CD4-positive, CD25-positive, alpha-beta regulatory T cell (primary cell): ENCODE data around the gene VSTM4. TPM values are rescaled to one million over a fixed set of nuclear protein-coding genes. Genes with fewer than 3 reads are reported as not detected.

Experiments
- ATAC-seq, 2 donors: fragments of 150-1000 bp; cut with Tn5 transposase; one replicate each; pipeline ENCODE4 v1.10.0; 2021; ENCODE audit warnings: low read depth in 2 of 2, moderate number of reproducible peaks in 2 of 2, moderate library complexity in 1 of 2
- DNase-seq, 3 donors: peaks; one replicate each; pipeline versions ENCODE4 v3.0.0 to v3.0.0-alpha.2; 2012 to 2022; ENCODE audit warnings: mixed read lengths in 1 of 3
- H3K27ac ChIP-seq: one replicate; pipeline ENCODE4 v1.7.0; 2013; ENCODE audit warnings: mild to moderate bottlenecking, low read length; ENCODE audit not compliant: insufficient read depth, poor library complexity, severe bottlenecking
- H3K27me3 ChIP-seq: one replicate; pipeline ENCODE4 v1.7.0; 2013; ENCODE audit warnings: low read length; ENCODE audit not compliant: control insufficient read depth, insufficient read depth
- H3K36me3 ChIP-seq: one replicate; pipeline ENCODE4 v1.7.0; 2013; ENCODE audit warnings: mild to moderate bottlenecking, low read length, moderate library complexity; ENCODE audit not compliant: control insufficient read depth, insufficient read depth
- H3K4me1 ChIP-seq: 2 replicates; pipeline ENCODE4 v1.7.0; 2013; ENCODE audit warnings: mild to moderate bottlenecking, low read length; ENCODE audit not compliant: insufficient read depth, control insufficient read depth, poor library complexity, severe bottlenecking
- H3K4me3 ChIP-seq: one replicate; pipeline ENCODE4 v1.7.0; 2013; ENCODE audit warnings: low read depth, mild to moderate bottlenecking, low read length, moderate library complexity
- H3K9me3 ChIP-seq, 2 experiments: 1 replicate in 1 of 2; 2 replicates in 1 of 2; pipeline ENCODE4 v1.7.0; 2013; ENCODE audit warnings: low read length in 2 of 2, mild to moderate bottlenecking in 1 of 2, moderate library complexity in 1 of 2; ENCODE audit not compliant: control insufficient read depth in 2 of 2
- H3K27ac Mint-ChIP-seq, 3 donors: one replicate each; pipeline ENCODE4 v1.8.0; 2020 to 2022; ENCODE audit warnings: mild to moderate bottlenecking in 3 of 3, mixed read lengths in 3 of 3, moderate library complexity in 2 of 3
- H3K27me3 Mint-ChIP-seq: one replicate; pipeline ENCODE4 v1.8.0; 2022; ENCODE audit warnings: mild to moderate bottlenecking, mixed read lengths
- H3K36me3 Mint-ChIP-seq: one replicate; pipeline ENCODE4 v1.8.0; 2020; ENCODE audit warnings: mixed read lengths
- H3K4me1 Mint-ChIP-seq, 4 donors: one replicate each; pipeline ENCODE4 v1.8.0; 2020 to 2022; ENCODE audit warnings: mixed read lengths in 4 of 4, mild to moderate bottlenecking in 1 of 4
- H3K4me3 Mint-ChIP-seq, 4 donors: one replicate each; pipeline ENCODE4 v1.8.0; 2020 to 2022; ENCODE audit warnings: mild to moderate bottlenecking in 4 of 4, mixed read lengths in 4 of 4, moderate library complexity in 3 of 4
- H3K9me3 Mint-ChIP-seq, 7 donors: one replicate each; pipeline ENCODE4 v1.8.0; 2020 to 2022; ENCODE audit warnings: mixed read lengths in 7 of 7, mild to moderate bottlenecking in 3 of 7, moderate library complexity in 2 of 7
- polyA plus RNA-seq, 4 donors: library from polyadenylated mRNA; unstranded; fragments of 300-500 nt; fragmentation: Illumina TruSeq; gene quantifications; one replicate each; pipeline ENCODE4 v1.2.3, GENCODE V29; 2021
- total RNA-seq: library from RNA; stranded (reverse); gene quantifications from one replicate; pipeline ENCODE4 v1.2.3, GENCODE V29; 2022

VSTM4 gene
- total and polyA plus RNA-seq, 5 donors from 2014 or later, result 0.05 TPM; not detected in 4

DNA sequence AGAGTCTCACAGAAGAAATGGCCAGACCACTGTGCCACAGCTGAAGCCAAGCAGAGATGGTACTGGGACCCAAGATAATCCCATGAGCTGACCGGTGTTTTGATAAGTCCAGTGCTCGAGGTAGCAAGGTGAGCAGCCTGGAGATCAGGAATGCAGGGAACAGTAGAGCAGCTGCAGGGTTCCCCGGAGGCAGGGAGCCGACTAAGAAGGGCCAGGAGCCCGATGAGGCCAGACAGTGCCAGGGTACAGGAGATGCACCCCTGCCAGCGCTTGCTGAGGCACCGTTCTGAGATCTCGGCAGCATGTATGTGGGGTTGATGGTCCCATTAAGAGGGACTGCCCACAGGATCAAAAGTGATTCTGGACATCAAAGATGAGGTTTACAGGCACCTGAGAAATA is 47.1 kb downstream of the VSTM4 start:
- Histone ChIP-seq H3K9me3 (no peaks in the 10 kb centered on the region), H3K4me3 (no peak overlapping the region), H3K4me1 (no peaks in the 10 kb centered on the region), H3K27ac (no peak overlapping the region), H3K27me3 (peaks cover 3% of the 10 kb centered on the region), H3K36me3 (no peaks in the 10 kb centered on the region)
- no peak for ATAC-seq
- DNase-seq, result no peak
- H3K27ac Mint-ChIP-seq, result no peak overlapping the region
- H3K4me3 Mint-ChIP-seq, result no peak overlapping the region
- H3K4me1 Mint-ChIP-seq, result no peaks in the 10 kb centered on the region
- H3K27me3 Mint-ChIP-seq, result peaks cover 4% of the 10 kb centered on the region
- H3K36me3 Mint-ChIP-seq, result no peaks in the 10 kb centered on the region
- peaks cover 0 to 3% (median 1%) of the 10 kb centered on the region in 7 donors for H3K9me3 Mint-ChIP-seq

DNA sequence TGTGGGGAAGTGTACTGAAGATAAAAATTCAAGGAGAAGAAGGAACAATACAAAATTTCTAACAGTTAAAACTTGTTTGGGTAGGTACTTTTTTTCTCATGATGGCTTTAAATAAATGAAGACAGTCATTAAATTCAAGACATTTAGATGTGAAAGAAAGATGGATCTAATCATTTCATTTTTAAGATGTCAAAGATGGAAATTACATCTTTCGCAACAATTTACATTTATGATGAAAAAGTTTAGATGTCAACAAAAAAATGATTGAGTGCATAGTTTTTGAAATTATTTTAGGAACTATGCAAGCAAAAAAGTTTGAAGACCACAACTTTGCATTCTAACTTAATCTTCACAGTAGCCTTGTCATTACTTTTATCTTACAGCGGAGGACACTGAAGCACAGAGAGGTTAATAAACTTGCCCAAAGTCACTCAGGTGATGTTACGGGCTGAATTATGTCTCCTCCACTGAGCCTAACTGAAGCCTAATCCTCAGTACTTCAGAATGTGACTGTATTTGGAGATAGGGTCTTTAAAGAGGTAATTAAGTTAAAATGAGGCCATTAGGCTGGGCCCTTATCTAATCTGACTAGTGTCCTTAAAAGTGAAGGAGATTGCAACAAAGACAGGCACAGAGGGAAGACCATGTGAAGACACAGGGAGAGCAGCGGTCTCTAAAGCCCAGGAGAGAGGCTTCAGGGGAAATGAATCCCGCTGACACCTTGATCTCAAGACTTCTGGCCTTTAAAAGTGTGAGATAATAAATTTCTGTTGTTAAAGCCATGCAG is 48.2 kb downstream of the VSTM4 start:
- H3K9me3 ChIP-seq, result peaks cover 4 to 8% of the 10 kb centered on the region in 2 experiments
- no peak for DNase-seq
- peaks cover 0 to 9% (median 3%) of the 10 kb centered on the region in 7 donors for H3K9me3 Mint-ChIP-seq
- no peak overlapping the region for H3K4me3 ChIP-seq
- H3K27ac ChIP-seq, result no peak overlapping the region
- H3K4me1 ChIP-seq, result no peaks in the 10 kb centered on the region
- H3K4me3 Mint-ChIP-seq, result no peak overlapping the region
- H3K4me1 Mint-ChIP-seq, result no peaks in the 10 kb centered on the region
- H3K27me3 Mint-ChIP-seq, result peaks cover 4% of the 10 kb centered on the region
- no peaks in the 10 kb centered on the region for H3K36me3 Mint-ChIP-seq
- no peaks in the 10 kb centered on the region for H3K36me3 ChIP-seq
- H3K27ac Mint-ChIP-seq, result peak overlapping the region in 1 of 3 donors; percentile 18
- ATAC-seq, result no peak
- H3K27me3 ChIP-seq, result peaks cover 3% of the 10 kb centered on the region

DNA sequence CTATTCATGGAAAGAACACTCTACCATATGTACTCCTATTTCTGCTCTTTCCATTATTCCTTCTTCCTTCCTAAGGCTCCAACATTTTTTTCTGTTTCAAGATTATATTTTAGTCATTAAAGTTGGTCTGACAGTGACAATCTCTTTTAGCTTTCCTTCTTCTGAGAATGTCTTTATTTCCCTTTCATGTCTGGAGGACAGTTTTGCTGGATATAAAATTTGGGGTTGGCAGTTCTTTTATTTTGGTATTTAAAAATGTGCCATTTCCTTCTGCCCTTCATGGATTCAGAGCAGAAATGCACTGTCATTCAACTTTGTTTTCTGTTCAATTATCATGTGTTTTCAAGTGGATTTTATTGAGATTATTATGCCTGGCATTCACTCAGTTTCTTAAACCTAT is 53.1 kb downstream of the VSTM4 start:
- H3K4me3 ChIP-seq, result no peak overlapping the region
- H3K4me3 Mint-ChIP-seq, result no peak overlapping the region

DNA sequence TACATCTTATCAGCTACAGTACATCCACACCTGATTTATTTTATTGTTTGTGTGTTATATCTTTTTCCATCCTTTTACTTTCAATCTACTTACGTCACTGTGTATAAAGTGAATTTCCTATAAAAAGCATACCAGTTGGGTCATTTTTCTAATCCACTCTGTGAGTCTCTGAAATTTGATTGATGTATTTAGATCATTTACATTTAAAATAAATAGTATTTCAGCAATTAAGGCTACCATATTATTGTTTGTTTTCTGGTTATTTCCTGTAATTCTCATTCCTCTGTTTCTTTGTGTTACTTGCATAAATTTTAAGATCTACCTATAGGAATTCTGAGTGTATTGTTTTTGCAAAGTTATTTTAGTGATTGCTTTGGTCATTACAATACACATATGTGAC is 53.7 kb downstream of the VSTM4 start:
- Histone ChIP-seq H3K27me3 (peaks cover 3% of the 10 kb centered on the region), H3K4me1 (no peaks in the 10 kb centered on the region), H3K36me3 (no peaks in the 10 kb centered on the region), H3K4me3 (no peak overlapping the region), H3K9me3 (peaks cover 8 to 14% of the 10 kb centered on the region in 2 experiments), H3K27ac (no peak overlapping the region)
- ATAC-seq, result no peak
- Mint-ChIP-seq H3K36me3 (no peaks in the 10 kb centered on the region), H3K27me3 (peaks cover 12% of the 10 kb centered on the region), H3K27ac (no peak overlapping the region), H3K4me1 (no peaks in the 10 kb centered on the region), H3K9me3 (peaks cover 0 to 25% (median 6%) of the 10 kb centered on the region in 7 donors), H3K4me3 (no peak overlapping the region)
- DNase-seq, result no peak

More for the DNA sequence above, 53.1 kb downstream of the VSTM4 start:
- Mint-ChIP-seq H3K36me3 (no peaks in the 10 kb centered on the region), H3K9me3 (peaks cover 0 to 25% (median 4%) of the 10 kb centered on the region in 7 donors), H3K27me3 (peaks cover 12% of the 10 kb centered on the region), H3K27ac (no peak overlapping the region), H3K4me1 (no peaks in the 10 kb centered on the region)
- ATAC-seq, result no peak
- DNase-seq, result no peak
- Histone ChIP-seq H3K4me1 (no peaks in the 10 kb centered on the region), H3K27me3 (peaks cover 3% of the 10 kb centered on the region), H3K9me3 (peaks cover 8 to 14% of the 10 kb centered on the region in 2 experiments), H3K36me3 (no peaks in the 10 kb centered on the region), H3K27ac (no peak overlapping the region)

- ATAC-seq (no peak), DNase-seq (no peak)
- H3K27ac Mint-ChIP-seq, result no peak overlapping the region
- Histone ChIP-seq H3K36me3 (no peaks in the 10 kb centered on the region), H3K4me3 (no peak overlapping the region), H3K4me1 (no peaks in the 10 kb centered on the region), H3K9me3 (peaks cover 8 to 14% of the 10 kb centered on the region in 2 experiments), H3K27me3 (no peaks in the 10 kb centered on the region), H3K27ac (no peak overlapping the region)
- H3K4me1 Mint-ChIP-seq, result no peaks in the 10 kb centered on the region
- H3K9me3 Mint-ChIP-seq, result peaks cover 0 to 25% (median 7%) of the 10 kb centered on the region in 7 donors
- H3K36me3 Mint-ChIP-seq, result no peaks in the 10 kb centered on the region
- H3K27me3 Mint-ChIP-seq, result peaks cover 8% of the 10 kb centered on the region
- no peak overlapping the region for H3K4me3 Mint-ChIP-seq
Measured at GRCh38 chr10:49058463-49059255, 56.7 kb downstream of the VSTM4 start.

- Histone ChIP-seq H3K36me3 (no peaks in the 10 kb centered on the region), H3K4me3 (no peak overlapping the region), H3K9me3 (peaks cover 2 to 12% of the 10 kb centered on the region in 2 experiments), H3K27me3 (no peaks in the 10 kb centered on the region), H3K27ac (no peak overlapping the region), H3K4me1 (no peaks in the 10 kb centered on the region)
- H3K27ac Mint-ChIP-seq, result no peak overlapping the region
- no peak for DNase-seq
- no peaks in the 10 kb centered on the region for H3K36me3 Mint-ChIP-seq
- peaks cover 0 to 20% (median 7%) of the 10 kb centered on the region in 7 donors for H3K9me3 Mint-ChIP-seq
- H3K4me1 Mint-ChIP-seq, result no peaks in the 10 kb centered on the region
- no peak for ATAC-seq
- H3K27me3 Mint-ChIP-seq, result peaks cover 8% of the 10 kb centered on the region
- no peak overlapping the region for H3K4me3 Mint-ChIP-seq
Measured at GRCh38 chr10:49057231-49057880, 58.0 kb downstream of the VSTM4 start.

DNA sequence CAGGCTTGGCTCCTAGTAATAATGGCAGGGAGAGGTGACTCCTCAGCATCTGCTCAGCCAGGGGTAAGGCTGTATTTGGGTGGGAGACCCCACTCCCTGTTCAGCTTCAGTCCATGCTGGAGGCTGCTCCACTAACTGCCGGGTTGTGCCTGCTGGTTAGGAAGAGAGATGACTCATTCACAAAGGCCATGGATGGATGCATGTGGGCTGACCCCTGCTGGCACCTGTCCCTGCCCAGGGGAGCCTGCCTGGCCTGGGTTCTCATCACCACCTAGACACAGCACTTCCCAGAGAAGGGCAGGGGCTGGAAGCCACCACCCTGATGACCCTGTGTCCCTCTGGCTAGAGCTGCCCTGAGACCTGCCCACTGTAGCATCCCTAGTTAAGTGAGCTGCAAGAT is 59.0 kb downstream of the VSTM4 start:
- Histone ChIP-seq H3K4me3 (no peak overlapping the region), H3K4me1 (no peaks in the 10 kb centered on the region), H3K27ac (no peak overlapping the region), H3K27me3 (no peaks in the 10 kb centered on the region), H3K36me3 (no peaks in the 10 kb centered on the region), H3K9me3 (peaks cover 0 to 3% of the 10 kb centered on the region in 2 experiments)
- DNase-seq (no peak), ATAC-seq (no peak)
- Mint-ChIP-seq H3K9me3 (peaks cover 0 to 11% (median 7%) of the 10 kb centered on the region in 7 donors), H3K4me3 (no peak overlapping the region), H3K27me3 (peaks cover 8% of the 10 kb centered on the region), H3K36me3 (no peaks in the 10 kb centered on the region), H3K4me1 (no peaks in the 10 kb centered on the region), H3K27ac (no peak overlapping the region)
